Airway epithelial cell (primary cell): ENCODE measurements around the gene ARL6IP4. TPM values are rescaled to one million over a fixed set of nuclear protein-coding genes. Genes with fewer than 3 reads are reported as not detected.

ENCODE experiments used
- total RNA-seq: library from RNA; depleted of rRNA; stranded (reverse); fragments of >200 nt; gene quantifications from 2 replicates; pipeline ENCODE4 v1.2.3, GENCODE V29; 2015

Gene ARL6IP4
- 255 and 280 TPM in 2 replicates for total RNA-seq

DNA sequence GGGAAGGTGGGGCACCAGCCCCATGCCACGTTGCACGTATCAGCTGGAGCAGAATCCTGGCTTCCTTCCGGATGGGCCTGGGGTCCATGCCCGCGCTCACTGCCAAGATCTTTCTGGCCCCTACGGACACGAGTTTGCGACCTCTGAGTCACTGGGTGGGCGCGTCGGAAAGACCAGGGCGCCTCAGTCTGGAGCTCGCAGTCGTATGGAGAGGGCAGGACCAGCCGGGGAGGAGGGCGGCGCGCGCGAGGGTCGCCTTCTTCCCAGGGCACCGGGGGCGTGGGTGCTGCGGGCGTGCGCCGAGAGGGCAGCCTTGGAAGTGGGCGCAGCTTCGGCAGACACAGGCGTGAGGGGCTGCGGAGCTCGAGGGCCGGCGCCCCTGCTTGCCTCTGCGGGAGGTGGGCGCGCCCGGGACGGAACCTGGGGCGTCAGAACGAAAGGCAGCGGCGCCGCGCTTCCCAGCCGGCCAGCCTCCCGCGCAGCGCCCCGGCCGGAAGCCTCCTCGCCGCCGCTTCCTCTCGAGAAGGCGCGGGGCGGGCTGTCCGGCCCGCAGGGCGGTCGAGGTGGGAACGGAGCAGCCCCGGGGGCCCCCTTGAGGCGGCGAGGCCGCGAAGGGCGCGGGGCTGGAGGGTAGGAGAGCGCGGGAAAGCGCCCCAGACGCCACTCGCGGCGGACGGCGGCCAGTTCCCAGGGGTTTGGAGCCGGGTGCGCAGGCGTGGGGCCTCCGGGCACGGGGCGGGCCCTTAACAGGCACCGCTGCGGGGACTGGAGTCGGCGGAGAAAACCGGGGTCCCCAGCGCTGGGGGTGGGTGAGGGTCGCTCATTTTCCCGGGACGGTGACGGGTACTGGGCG is at the start of gene ARL6IP4:
ARL6IP4 (plus strand) TSS at position 499 of the 853 bp plus-strand sequence. CDS start 459 bp downstream, outside the sequence.

DNA sequence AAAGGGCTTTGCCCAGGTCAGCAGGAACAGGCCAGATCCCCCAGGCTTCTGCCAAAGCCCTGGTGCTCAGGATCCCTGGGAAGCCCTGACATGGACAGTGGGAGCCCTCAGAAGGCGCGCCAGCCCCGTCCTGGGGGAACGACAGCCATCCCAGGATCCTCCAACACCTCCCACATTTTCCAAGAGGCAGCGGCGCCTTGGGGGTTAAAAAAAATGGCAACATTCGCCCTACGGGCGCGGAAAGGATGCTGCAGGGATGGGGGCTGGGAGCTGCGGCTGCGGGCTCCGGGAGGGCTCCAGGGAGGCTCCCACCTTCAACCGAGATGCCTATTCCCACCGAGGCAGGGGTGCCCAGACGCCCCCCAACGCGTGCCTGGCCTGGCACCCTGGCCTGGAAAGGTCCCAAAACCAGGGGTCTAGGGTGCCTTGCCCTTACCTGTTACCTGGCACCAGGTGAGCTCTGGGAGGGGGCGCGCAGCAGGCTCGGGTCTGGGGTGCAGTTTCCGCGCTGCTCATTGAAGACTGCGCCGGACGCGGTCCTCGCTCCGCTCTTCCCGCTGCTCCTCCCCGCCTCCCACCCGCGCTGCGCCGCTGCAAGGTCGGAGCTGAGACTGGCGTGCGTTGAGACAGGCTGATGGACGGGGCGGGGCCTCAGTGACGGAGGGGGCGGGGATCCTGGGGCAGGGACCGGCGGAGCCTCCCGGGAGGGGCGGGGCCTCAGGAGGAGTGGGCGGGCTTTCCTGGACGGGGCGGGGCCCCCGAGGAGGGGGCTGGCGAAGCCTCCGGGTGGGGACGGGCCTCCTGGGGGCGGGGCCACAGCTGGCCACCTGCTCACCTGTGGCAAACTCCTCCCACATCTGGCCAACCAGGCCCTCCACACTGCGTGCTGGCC is 14.4 kb upstream of the ARL6IP4 start, which contains the start of gene ABCB9:
ABCB9 (minus strand) TSS at position 613 of the 892 bp plus-strand sequence. CDS start 6,228 bp downstream, outside the sequence.

DNA sequence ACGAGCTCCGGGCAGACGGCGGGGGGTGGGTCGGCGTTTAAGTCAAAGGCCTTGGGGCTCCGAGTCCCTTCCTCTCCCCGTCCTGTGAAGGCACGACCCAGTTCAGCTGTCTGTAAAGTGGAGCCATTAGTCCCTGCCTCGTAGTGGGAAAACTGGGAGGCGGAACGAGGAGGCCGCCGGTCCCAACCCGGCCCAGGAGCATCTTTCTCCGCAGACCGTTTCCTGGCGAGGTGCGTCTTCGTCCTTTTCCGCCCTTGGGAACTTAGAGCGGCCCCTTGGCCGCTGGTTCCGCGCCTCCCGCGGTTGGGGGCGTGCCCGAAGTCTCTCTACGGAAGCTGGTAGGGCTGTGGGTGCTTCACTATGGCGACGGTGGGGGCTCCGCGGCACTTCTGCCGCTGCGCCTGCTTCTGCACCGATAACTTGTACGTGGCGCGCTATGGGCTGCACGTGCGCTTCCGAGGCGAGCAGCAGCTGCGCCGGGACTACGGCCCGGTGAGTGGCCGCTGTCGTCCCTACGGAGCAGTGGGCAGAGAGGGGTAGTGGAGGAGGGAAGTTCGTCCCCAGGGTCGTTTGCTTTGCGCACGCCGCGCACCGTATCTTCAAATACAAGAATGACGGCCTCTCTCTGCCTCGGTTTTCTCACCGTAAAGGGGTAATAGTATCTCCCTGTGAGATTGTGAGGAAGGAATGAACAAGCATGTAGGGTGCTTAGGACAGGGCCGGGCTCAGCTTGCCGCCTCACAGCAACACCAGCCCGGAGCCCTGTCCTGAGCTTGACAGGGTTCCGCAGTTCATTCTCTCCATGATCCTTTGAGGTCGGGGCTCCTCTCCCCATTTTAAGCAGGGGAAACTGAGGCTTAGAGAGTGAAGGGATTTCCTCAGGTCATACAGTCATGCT is 5.3 kb upstream of the ARL6IP4 start, which contains the start of gene OGFOD2:
OGFOD2 (plus strand) TSS at position 353 of the 898 bp plus-strand sequence; CDS start at position 361, 8 bp downstream.

Other genes with a start within 250 kb of the ARL6IP4 start
- gene HCAR1, start 249.8 kb upstream of the ARL6IP4 start, total RNA-seq, result 0.05 and 0.21 TPM in 2 replicates
- 38.8 and 41.3 TPM in 2 replicates for gene DENR, start 227.9 kb upstream of the ARL6IP4 start, total RNA-seq
- 0.14 TPM in 1 of 2 replicates, not detected in the other for gene CCDC62, start 206.1 kb upstream of the ARL6IP4 start, total RNA-seq
- 49.5 and 50.5 TPM in 2 replicates for gene HIP1R, start 145.2 kb upstream of the ARL6IP4 start, total RNA-seq
- 71.3 and 77.0 TPM in 2 replicates for gene VPS37B, start 84.6 kb upstream of the ARL6IP4 start, total RNA-seq
- 4.1 and 7.2 TPM in 2 replicates for gene ABCB9, start 14.2 kb upstream of the ARL6IP4 start, total RNA-seq
- gene OGFOD2, start 5.4 kb upstream of the ARL6IP4 start, total RNA-seq, result 9.8 and 14.2 TPM in 2 replicates
- 3.3 and 7.4 TPM in 2 replicates for gene PITPNM2, start 170.4 kb downstream of the ARL6IP4 start, total RNA-seq